Measurements from ENCODE around the gene NOP58.

DNA sequence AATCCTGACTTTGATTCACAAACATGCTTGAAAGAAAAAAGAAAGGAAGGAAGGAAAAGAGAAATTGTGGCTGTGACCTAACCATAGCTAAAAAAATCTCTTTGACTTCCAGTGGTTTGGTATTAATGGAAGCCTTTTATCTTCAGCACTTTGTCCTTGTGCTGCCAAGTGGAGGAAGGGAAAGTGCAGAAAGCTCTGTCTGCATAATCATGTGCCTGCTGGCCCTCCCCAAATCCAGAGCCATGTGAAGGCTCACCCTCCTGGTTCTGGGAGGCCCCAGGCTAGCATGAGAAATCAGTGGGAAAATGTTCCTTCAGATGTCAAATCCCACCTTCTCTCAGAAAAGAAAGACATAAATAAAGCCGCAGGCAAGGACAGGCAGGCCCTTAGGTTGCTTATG lies 62.3 kb downstream of the NOP58 start:
- TF ChIP-seq POLR2A (IDR thresholded peaks at IDR 0.05; ENCODE audit: low read depth, low read length) (no peak), POLR2AphosphoS5 (IDR thresholded peaks at IDR 0.05; ENCODE audit: low read depth, low read length) (no peak), TAF1 (IDR thresholded peaks at IDR 0.05; ENCODE audit: low read depth, low read length) (no peak), POU2F2 (IDR thresholded peaks at IDR 0.05; ENCODE audit: low read depth, low read length) (no peak), SPI1 (IDR thresholded peaks at IDR 0.05; ENCODE audit: low read depth, low read length) (no peak)

Data from GM12891 (cell line).